NB4 (cell line): ENCODE results near the gene NGB.

Experiments used
- DNase-seq: peaks from one replicate; pipeline ENCODE4 v3.0.0; 2010; ENCODE audit warnings: low read depth
- H3K4me3 ChIP-seq: one replicate; pipeline ENCODE4 v1.5.1; 2011; ENCODE audit warnings: mild to moderate bottlenecking, low read depth, low read length, moderate library complexity
- CTCF ChIP-seq: IDR thresholded peaks from one replicate; pipeline ENCODE4 v1.5.1; 2012; ENCODE audit warnings: low read depth, low read length
- MAX ChIP-seq: IDR thresholded peaks from 2 replicates; pipeline ENCODE4 v1.6.1; 2011; ENCODE audit warnings: low read depth, low read length
- MYC ChIP-seq: IDR thresholded peaks from 2 replicates; pipeline ENCODE4 v1.6.1; 2011; ENCODE audit warnings: low read depth, low read length
- POLR2A ChIP-seq: IDR thresholded peaks from 2 replicates; pipeline ENCODE4 v1.6.1; 2011; ENCODE audit warnings: mild to moderate bottlenecking; ENCODE audit not compliant: insufficient read length; ENCODE audit errors: extremely low read depth

The NGB gene

GRCh38 chr14:77220246-77221017 lies 50.6 kb downstream of the NGB start:
- no peak for DNase-seq
- TF ChIP-seq MAX (no peak), MYC (no peak), CTCF (no peak), POLR2A (no peak)
- no peak overlapping the region for H3K4me3 ChIP-seq

GRCh38 chr14:77219591-77219990 lies 51.4 kb downstream of the NGB start:
- no peak for DNase-seq
- H3K4me3 ChIP-seq, result no peak overlapping the region
- no peak for TF ChIP-seq MAX
- TF ChIP-seq POLR2A, result no peak
- no peak for TF ChIP-seq CTCF
- no peak for TF ChIP-seq MYC

GRCh38 chr14:77217551-77217950 lies 53.5 kb downstream of the NGB start:
- TF ChIP-seq CTCF (no peak), POLR2A (no peak), MYC (no peak), MAX (no peak)
- DNase-seq, result no peak

More at GRCh38 chr14:77217551-77217950, 53.5 kb downstream of the NGB start:
- no peak overlapping the region for H3K4me3 ChIP-seq
